CD14-positive monocyte (primary cell): ENCODE results near the gene SLC25A36. TPM values are rescaled to one million over a fixed set of nuclear protein-coding genes. Genes with fewer than 3 reads are reported as not detected.
"Not testable (repeated sequence)": the region's sequence is repeated elsewhere in the genome, so short reads cannot be mapped to it uniquely, and the experiment has no call there.

Source experiments
- DNase-seq, 3 donors: peaks; one replicate each; pipeline ENCODE4 v3.0.0-alpha.2; 2011 to 2022
- H2AFZ ChIP-seq: 2 replicates; pipeline ENCODE4 v1.6.0; 2012; ENCODE audit warnings: mild to moderate bottlenecking, low read depth, low read length, inconsistent platforms; ENCODE audit not compliant: insufficient read depth, poor library complexity, severe bottlenecking
- H3K27ac ChIP-seq, 2 donors: 1 replicate in 1 of 2; 2 replicates in 1 of 2; pipeline ENCODE4 v1.5.1; 2012 to 2013; ENCODE audit warnings: low read length in 2 of 2, control low read depth in 1 of 2, inconsistent platforms in 1 of 2, low read depth in 1 of 2, mild to moderate bottlenecking in 1 of 2
- H3K27me3 ChIP-seq, 2 donors: one replicate each; pipeline versions ENCODE4 v1.6.0 to v1.6.1; 2011 to 2013; ENCODE audit warnings: low read length in 2 of 2; ENCODE audit not compliant: control insufficient read depth in 2 of 2, insufficient read depth in 2 of 2
- H3K36me3 ChIP-seq, 2 donors: replicated peaks in 1 of 2; 1 replicate in 1 of 2; 2 replicates in 1 of 2; pipeline versions ENCODE4 v1.5.1 to v1.6.1; 2012 to 2013; ENCODE audit warnings: low read length in 2 of 2, control low read depth in 1 of 2, inconsistent platforms in 1 of 2, mild to moderate bottlenecking in 1 of 2; ENCODE audit not compliant: insufficient read depth in 2 of 2, control insufficient read depth in 1 of 2
- H3K4me1 ChIP-seq, 2 donors: 1 replicate in 1 of 2; 2 replicates in 1 of 2; pipeline versions ENCODE4 v1.5.1 to v1.6.1; 2012 to 2013; ENCODE audit warnings: low read length in 2 of 2, control low read depth in 1 of 2, inconsistent platforms in 1 of 2, mild to moderate bottlenecking in 1 of 2, moderate library complexity in 1 of 2; ENCODE audit not compliant: insufficient read depth in 2 of 2, control insufficient read depth in 1 of 2
- H3K4me2 ChIP-seq: replicated peaks from 2 replicates; pipeline ENCODE3; 2012; ENCODE audit warnings: low read length, moderate library complexity, mild to moderate bottlenecking; ENCODE audit not compliant: poor library complexity, severe bottlenecking; ENCODE audit errors: extremely low read depth
- H3K4me3 ChIP-seq, 3 experiments: fragments of 200-600 bp in 1 of 3; sonication (generic) in 1 of 3; replicated peaks in 1 of 3; 1 replicate in 2 of 3; 2 replicates in 1 of 3; pipeline ENCODE4 v1.5.1; 2011 to 2013; ENCODE audit warnings: low read length in 3 of 3, mild to moderate bottlenecking in 3 of 3, control low read depth in 2 of 3, low read depth in 2 of 3, inconsistent platforms in 1 of 3, moderate library complexity in 1 of 3
- H3K79me2 ChIP-seq: 2 replicates; pipeline ENCODE4 v1.6.0; 2012; ENCODE audit warnings: mild to moderate bottlenecking, control low read depth, inconsistent platforms, low read length, moderate library complexity; ENCODE audit not compliant: insufficient read depth
- H3K9ac ChIP-seq: 2 replicates; pipeline ENCODE4 v1.6.0; 2017; ENCODE audit warnings: low read length, mild to moderate bottlenecking; ENCODE audit not compliant: insufficient read depth, poor library complexity, severe bottlenecking
- H3K9me3 ChIP-seq, 2 donors: replicated peaks in 1 of 2; 1 replicate in 1 of 2; 2 replicates in 1 of 2; pipeline versions ENCODE4 v1.5.1 to v1.6.1; 2012 to 2013; ENCODE audit warnings: low read length in 2 of 2, control low read depth in 1 of 2; ENCODE audit not compliant: control insufficient read depth in 1 of 2, insufficient read depth in 1 of 2
- H4K20me1 ChIP-seq: 2 replicates; pipeline ENCODE4 v1.6.0; 2012; ENCODE audit warnings: mild to moderate bottlenecking, low read length, control low read depth, moderate library complexity; ENCODE audit not compliant: insufficient read depth
- H3K27ac Mint-ChIP-seq, 7 donors: one replicate each; pipeline ENCODE4 v1.8.0; 2020; ENCODE audit warnings: mild to moderate bottlenecking in 7 of 7, mixed read lengths in 7 of 7, moderate library complexity in 6 of 7, inconsistent platforms in 2 of 7
- H3K27me3 Mint-ChIP-seq, 3 donors: one replicate each; pipeline ENCODE4 v1.8.0; 2021 to 2022; ENCODE audit warnings: low read depth in 3 of 3, mild to moderate bottlenecking in 3 of 3, mixed read lengths in 3 of 3, moderate library complexity in 3 of 3, inconsistent platforms in 1 of 3
- H3K36me3 Mint-ChIP-seq, 2 donors: one replicate each; pipeline ENCODE4 v1.8.0; 2020; ENCODE audit warnings: mixed read lengths in 2 of 2, inconsistent platforms in 1 of 2, mild to moderate bottlenecking in 1 of 2
- H3K4me1 Mint-ChIP-seq: one replicate; pipeline ENCODE4 v1.8.0; 2020; ENCODE audit warnings: mild to moderate bottlenecking, mixed read lengths
- H3K4me3 Mint-ChIP-seq, 2 donors: one replicate each; pipeline ENCODE4 v1.8.0; 2020; ENCODE audit warnings: mild to moderate bottlenecking in 2 of 2, mixed read lengths in 2 of 2, moderate library complexity in 1 of 2
- H3K9me3 Mint-ChIP-seq, 7 donors: one replicate each; pipeline ENCODE4 v1.8.0; 2020 to 2022; ENCODE audit warnings: mixed read lengths in 7 of 7, mild to moderate bottlenecking in 6 of 7, moderate library complexity in 6 of 7, inconsistent platforms in 2 of 7
- CTCF ChIP-seq: fragments of 200-600 bp; IDR thresholded peaks from one replicate; pipeline ENCODE4 v1.8.0; 2022; ENCODE audit warnings: antibody characterized with exemption, mild to moderate bottlenecking
- WGBS: methylation state at CpG from one replicate; pipeline ENCODE4 v1.1.5; 2013; ENCODE audit warnings: missing lambda C conversion rate; ENCODE audit not compliant: insufficient coverage; 5-methylcytosine and 5-hydroxymethylcytosine counted together
- intact Hi-C, 2 donors: fragments of 100-400 bp; cut with micrococcal nuclease; formaldehyde crosslinking; loops; one replicate each; pipeline versions ENCODE4 v1.15.0 to v1.15.1; 2023
- polyA plus RNA-seq, 3 donors: library from polyadenylated mRNA; depleted of rRNA in 1 of 3; unstranded in 2 of 3; stranded (reverse) in 1 of 3; fragments of 300-500 nt in 2 of 3; fragments of >200 nt in 1 of 3; fragmentation: Illumina TruSeq in 2 of 3; gene quantifications; 1 replicate in 2 of 3; 2 replicates in 1 of 3; pipeline ENCODE4 v1.2.3, GENCODE V29; 2012 to 2021

The SLC25A36 gene
- polyA plus RNA-seq, 3 donors: 20.4 to 30.3 (median 20.6) TPM

- peaks cover 18% of the 10 kb centered on the region for H3K4me1 Mint-ChIP-seq
- 100% methylated on average over 1 of the region's 3 CpGs for WGBS
- Histone ChIP-seq H3K27ac (no peak overlapping the region), H2AFZ (no peak overlapping the region), H3K27me3 (no peaks in the 10 kb centered on the region), H3K9me3 (no peaks in the 10 kb centered on the region), H3K36me3 (no peaks in the 10 kb centered on the region), H3K9ac (no peak overlapping the region), H3K4me2 (no peak overlapping the region), H4K20me1 (no peaks in the 10 kb centered on the region), H3K4me3 (no peak overlapping the region), H3K79me2 (no peaks in the 10 kb centered on the region), H3K4me1 (peaks cover 5 to 6% of the 10 kb centered on the region in 2 donors)
- peaks cover 3 to 21% (median 7%) of the 10 kb centered on the region in 7 donors for H3K9me3 Mint-ChIP-seq
- no peaks in the 10 kb centered on the region for H3K36me3 Mint-ChIP-seq
- TF ChIP-seq CTCF: no peak
- H3K27me3 Mint-ChIP-seq: peaks cover 2 to 7% (median 4%) of the 10 kb centered on the region in 3 donors
- no peak overlapping the region for H3K27ac Mint-ChIP-seq
- no peak overlapping the region for H3K4me3 Mint-ChIP-seq
- DNase-seq: no peak
- intact Hi-C loops: no loop called here
Measured at GRCh38 chr3:141015481-141015880, 73.8 kb downstream of the SLC25A36 start.

- H3K79me2 ChIP-seq, H4K20me1 ChIP-seq, H3K36me3 ChIP-seq, H3K27ac ChIP-seq, H3K27ac Mint-ChIP-seq, DNase-seq, intact Hi-C loops, H3K27me3 Mint-ChIP-seq, H3K9me3 ChIP-seq, H2AFZ ChIP-seq, H3K4me1 ChIP-seq, H3K4me2 ChIP-seq, H3K4me3 ChIP-seq, H3K9ac ChIP-seq, H3K36me3 Mint-ChIP-seq, H3K27me3 ChIP-seq: not testable (repeated sequence)
- Mint-ChIP-seq H3K9me3 (peaks cover 3 to 21% (median 7%) of the 10 kb centered on the region in 7 donors), H3K4me1 (peaks cover 18% of the 10 kb centered on the region), H3K4me3 (peak overlapping the region in 1 of 2 donors; percentile 39)
- 49% methylated on average over 17 of the region's 23 CpGs for WGBS
Measured at GRCh38 chr3:141017366-141018322, 76.0 kb downstream of the SLC25A36 start.
